ENCODE results near the gene HTT. TPM values are rescaled to one million over a fixed set of nuclear protein-coding genes. Genes with fewer than 3 reads are reported as not detected.

Gene HTT
- polyA plus RNA-seq, 1 donor (not counting 4 experiments of a cell fraction or from before 2014, with no cell fraction given), result 16.2 TPM

GRCh38 chr4:3290476-3290875 is 216.0 kb downstream of the HTT start:
- H3K9ac ChIP-seq (ENCODE audit: control insufficient read depth, extremely low read depth, insufficient read depth, low read length), result no peak overlapping the region
- peaks cover 12% of the 10 kb centered on the region for H3K4me1 ChIP-seq (ENCODE audit: control insufficient read depth, extremely low read depth, insufficient read depth, low read length)
- FAIRE-seq (no peak), DNase-seq (ENCODE audit: low read depth, low spot score) (no peak)
- H4K20me1 ChIP-seq (ENCODE audit: control insufficient read depth, extremely low read depth, insufficient read depth, low read length), result no peaks in the 10 kb centered on the region
- H3K27ac ChIP-seq (ENCODE audit: control insufficient read depth, insufficient read depth, low read length), result no peak overlapping the region
- H3K9me1 ChIP-seq (ENCODE audit: control insufficient read depth, extremely low read depth, insufficient read depth, low read length), result no peaks in the 10 kb centered on the region
- no peak overlapping the region for H3K4me2 ChIP-seq (ENCODE audit: control insufficient read depth, extremely low read depth, insufficient read depth, low read depth, low read length)
- dilution Hi-C loops (cut with MboI; ENCODE audit: extremely low pct_ligation_motif_present, low sequenced_read_pairs), result no loop called here
- H3K36me3 ChIP-seq (ENCODE audit: control insufficient read depth in 2 of 2, extremely low read depth in 1 of 2, insufficient read depth in 2 of 2, low read length in 2 of 2), result no peaks in the 10 kb centered on the region
- H3K27me3 ChIP-seq (ENCODE audit: control insufficient read depth, extremely low read depth, insufficient read depth, low read length), result peaks cover 36% of the 10 kb centered on the region
- no peak overlapping the region for H3K4me3 ChIP-seq (ENCODE audit: control insufficient read depth in 2 of 3, extremely low read depth in 1 of 3, insufficient read depth in 2 of 3, low read depth in 1 of 3, low read length in 3 of 3)
- H3K9me3 ChIP-seq (ENCODE audit: control insufficient read depth, low read depth, low read length), result no peaks in the 10 kb centered on the region
- TF ChIP-seq, protein P1, sequence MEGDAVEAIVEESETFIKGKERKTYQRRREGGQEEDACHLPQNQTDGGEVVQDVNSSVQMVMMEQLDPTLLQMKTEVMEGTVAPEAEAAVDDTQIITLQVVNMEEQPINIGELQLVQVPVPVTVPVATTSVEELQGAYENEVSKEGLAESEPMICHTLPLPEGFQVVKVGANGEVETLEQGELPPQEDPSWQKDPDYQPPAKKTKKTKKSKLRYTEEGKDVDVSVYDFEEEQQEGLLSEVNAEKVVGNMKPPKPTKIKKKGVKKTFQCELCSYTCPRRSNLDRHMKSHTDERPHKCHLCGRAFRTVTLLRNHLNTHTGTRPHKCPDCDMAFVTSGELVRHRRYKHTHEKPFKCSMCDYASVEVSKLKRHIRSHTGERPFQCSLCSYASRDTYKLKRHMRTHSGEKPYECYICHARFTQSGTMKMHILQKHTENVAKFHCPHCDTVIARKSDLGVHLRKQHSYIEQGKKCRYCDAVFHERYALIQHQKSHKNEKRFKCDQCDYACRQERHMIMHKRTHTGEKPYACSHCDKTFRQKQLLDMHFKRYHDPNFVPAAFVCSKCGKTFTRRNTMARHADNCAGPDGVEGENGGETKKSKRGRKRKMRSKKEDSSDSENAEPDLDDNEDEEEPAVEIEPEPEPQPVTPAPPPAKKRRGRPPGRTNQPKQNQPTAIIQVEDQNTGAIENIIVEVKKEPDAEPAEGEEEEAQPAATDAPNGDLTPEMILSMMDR (optimal IDR thresholded peaks at IDR 0.05 in 1 of 3, IDR thresholded peaks at IDR 0.05 in 1 of 3, conservative IDR thresholded peaks at IDR 0.05 in 1 of 3; ENCODE audit: extremely low read depth in 1 of 3, insufficient read depth in 2 of 3, low read length in 3 of 3), result no peak
- no peak for TF ChIP-seq EZH2 (IDR thresholded peaks at IDR 0.05; ENCODE audit: low read length)
- H3K79me2 ChIP-seq (ENCODE audit: control insufficient read depth, insufficient read depth, low read length), result no peaks in the 10 kb centered on the region
- no peak overlapping the region for H2AFZ ChIP-seq (ENCODE audit: control insufficient read depth, low read length)

DNA sequence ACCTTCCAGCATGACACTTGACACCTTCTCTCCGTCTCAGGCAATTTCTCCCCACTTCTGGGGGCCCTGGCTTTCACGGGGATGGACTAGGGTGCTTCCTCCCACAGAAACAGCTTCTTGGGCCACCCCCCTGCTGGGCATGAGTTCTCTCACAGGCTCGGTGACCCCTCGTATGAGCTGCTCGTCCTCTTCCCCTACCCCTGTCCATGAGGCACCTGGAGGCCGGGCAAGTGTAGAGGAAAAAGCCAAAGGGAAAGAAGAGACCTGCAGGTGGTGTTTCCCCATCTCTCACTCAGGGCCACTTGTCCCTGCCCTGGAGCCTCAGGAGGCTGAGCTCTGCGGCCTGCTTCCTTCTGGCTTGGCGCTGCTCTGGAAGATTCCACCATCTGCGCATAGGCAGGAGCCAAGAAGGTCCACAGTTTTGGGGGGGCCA is 216.4 kb downstream of the HTT start:
- H3K4me1 ChIP-seq (ENCODE audit: control insufficient read depth, extremely low read depth, insufficient read depth, low read length), result peaks cover 12% of the 10 kb centered on the region
- no peak overlapping the region for H3K27ac ChIP-seq (ENCODE audit: control insufficient read depth, insufficient read depth, low read length)
- no peaks in the 10 kb centered on the region for H4K20me1 ChIP-seq (ENCODE audit: control insufficient read depth, extremely low read depth, insufficient read depth, low read length)
- H3K27me3 ChIP-seq (ENCODE audit: control insufficient read depth, extremely low read depth, insufficient read depth, low read length), result peaks cover 33% of the 10 kb centered on the region
- dilution Hi-C loops (cut with MboI; ENCODE audit: extremely low pct_ligation_motif_present, low sequenced_read_pairs), result no loop called here
- H3K4me2 ChIP-seq (ENCODE audit: control insufficient read depth, extremely low read depth, insufficient read depth, low read depth, low read length), result no peak overlapping the region
- H3K79me2 ChIP-seq (ENCODE audit: control insufficient read depth, insufficient read depth, low read length), result no peaks in the 10 kb centered on the region
- H3K4me3 ChIP-seq (ENCODE audit: control insufficient read depth in 2 of 3, extremely low read depth in 1 of 3, insufficient read depth in 2 of 3, low read depth in 1 of 3, low read length in 3 of 3), result no peak overlapping the region
- TF ChIP-seq EZH2 (IDR thresholded peaks at IDR 0.05; ENCODE audit: low read length), result no peak
- TF ChIP-seq, protein P1 (optimal IDR thresholded peaks at IDR 0.05 in 1 of 3, IDR thresholded peaks at IDR 0.05 in 1 of 3, conservative IDR thresholded peaks at IDR 0.05 in 1 of 3; ENCODE audit: extremely low read depth in 1 of 3, insufficient read depth in 2 of 3, low read length in 3 of 3), result no peak
- DNase-seq (ENCODE audit: low read depth, low spot score), result no peak
- no peak for FAIRE-seq
- no peak overlapping the region for H3K9ac ChIP-seq (ENCODE audit: control insufficient read depth, extremely low read depth, insufficient read depth, low read length)
- H3K36me3 ChIP-seq (ENCODE audit: control insufficient read depth in 2 of 2, extremely low read depth in 1 of 2, insufficient read depth in 2 of 2, low read length in 2 of 2), result no peaks in the 10 kb centered on the region
- no peak overlapping the region for H2AFZ ChIP-seq (ENCODE audit: control insufficient read depth, low read length)
- H3K9me3 ChIP-seq (ENCODE audit: control insufficient read depth, low read depth, low read length), result no peaks in the 10 kb centered on the region
- no peaks in the 10 kb centered on the region for H3K9me1 ChIP-seq (ENCODE audit: control insufficient read depth, extremely low read depth, insufficient read depth, low read length)
